Duodenal mucosa (tissue), 2 donors: ENCODE measurements around the gene FGD4.

ENCODE experiments used
- H3K27ac ChIP-seq: one replicate; pipeline ENCODE4 v1.7.0; 2013; ENCODE audit warnings: low read depth, low read length
- H3K27me3 ChIP-seq, 2 donors: one replicate each; pipeline ENCODE4 v1.7.0; 2013; ENCODE audit warnings: low read length in 2 of 2, control low read depth in 1 of 2; ENCODE audit not compliant: insufficient read depth in 2 of 2, control insufficient read depth in 1 of 2
- H3K36me3 ChIP-seq, 2 donors: one replicate each; pipeline ENCODE4 v1.7.0; 2013; ENCODE audit warnings: low read length in 2 of 2, control low read depth in 1 of 2; ENCODE audit not compliant: insufficient read depth in 2 of 2, control insufficient read depth in 1 of 2
- H3K4me1 ChIP-seq, 2 donors: one replicate each; pipeline ENCODE4 v1.7.0; 2013; ENCODE audit warnings: low read length in 2 of 2, control low read depth in 1 of 2; ENCODE audit not compliant: insufficient read depth in 2 of 2, control insufficient read depth in 1 of 2
- H3K4me3 ChIP-seq, 2 donors: one replicate each; pipeline ENCODE4 v1.7.0; 2013; ENCODE audit warnings: low read length in 2 of 2, low read depth in 1 of 2
- H3K9ac ChIP-seq, 2 donors: one replicate each; pipeline ENCODE4 v1.7.0; 2013; ENCODE audit warnings: low read length in 2 of 2, low read depth in 1 of 2
- H3K9me3 ChIP-seq, 2 donors: one replicate each; pipeline ENCODE4 v1.7.0; 2013; ENCODE audit warnings: low read length in 2 of 2, control low read depth in 1 of 2; ENCODE audit not compliant: control insufficient read depth in 1 of 2

FGD4 gene

GRCh38 chr12:32606443-32606842 is 207.1 kb downstream of the FGD4 start:
- Histone ChIP-seq H3K9me3 (no peaks in the 10 kb centered on the region), H3K27ac (no peak overlapping the region), H3K4me1 (no peaks in the 10 kb centered on the region), H3K9ac (no peak overlapping the region), H3K27me3 (no peaks in the 10 kb centered on the region), H3K36me3 (peaks cover 26 to 56% of the 10 kb centered on the region in 2 donors), H3K4me3 (no peak overlapping the region)

- H3K9ac ChIP-seq = no peak overlapping the region
- no peak overlapping the region for H3K4me3 ChIP-seq
- peaks cover 0 to 9% of the 10 kb centered on the region in 2 donors for H3K4me1 ChIP-seq
- H3K9me3 ChIP-seq = no peaks in the 10 kb centered on the region
- H3K27ac ChIP-seq = no peak overlapping the region
- peaks cover 34 to 60% of the 10 kb centered on the region in 2 donors for H3K36me3 ChIP-seq
- H3K27me3 ChIP-seq = no peaks in the 10 kb centered on the region
These were observed 210.6 kb downstream of the FGD4 start for GRCh38 chr12:32609966-32610365.

- Histone ChIP-seq H3K4me1 (peaks cover 0 to 15% of the 10 kb centered on the region in 2 donors), H3K9ac (no peak overlapping the region), H3K27me3 (no peaks in the 10 kb centered on the region), H3K27ac (no peak overlapping the region), H3K36me3 (peaks cover 29 to 54% of the 10 kb centered on the region in 2 donors), H3K9me3 (no peaks in the 10 kb centered on the region), H3K4me3 (no peak overlapping the region)
These were observed 212.6 kb downstream of the FGD4 start for GRCh38 chr12:32611986-32612385.

- Histone ChIP-seq H3K4me3 (no peak overlapping the region), H3K9ac (no peak overlapping the region), H3K27ac (no peak overlapping the region), H3K27me3 (no peaks in the 10 kb centered on the region), H3K9me3 (no peaks in the 10 kb centered on the region), H3K36me3 (peaks cover 30 to 49% of the 10 kb centered on the region in 2 donors), H3K4me1 (peaks cover 0 to 15% of the 10 kb centered on the region in 2 donors)
These were observed 213.6 kb downstream of the FGD4 start for GRCh38 chr12:32612658-32613614.

- H3K9me3 ChIP-seq = no peaks in the 10 kb centered on the region
- H3K9ac ChIP-seq = no peak overlapping the region
- H3K4me1 ChIP-seq = peaks cover 0 to 15% of the 10 kb centered on the region in 2 donors
- no peak overlapping the region for H3K27ac ChIP-seq
- H3K27me3 ChIP-seq = no peaks in the 10 kb centered on the region
- peaks cover 23 to 33% of the 10 kb centered on the region in 2 donors for H3K36me3 ChIP-seq
- H3K4me3 ChIP-seq = no peak overlapping the region
These were observed 216.1 kb downstream of the FGD4 start for GRCh38 chr12:32615441-32615840.

GRCh38 chr12:32617534-32617933 is 218.2 kb downstream of the FGD4 start:
- H3K27ac ChIP-seq = no peak overlapping the region
- H3K9me3 ChIP-seq = no peaks in the 10 kb centered on the region
- no peaks in the 10 kb centered on the region for H3K27me3 ChIP-seq
- peaks cover 0 to 12% of the 10 kb centered on the region in 2 donors for H3K4me1 ChIP-seq
- H3K36me3 ChIP-seq = peaks cover 15 to 28% of the 10 kb centered on the region in 2 donors
- H3K9ac ChIP-seq = no peak overlapping the region
- H3K4me3 ChIP-seq = no peak overlapping the region

GRCh38 chr12:32618115-32618514 is 218.8 kb downstream of the FGD4 start:
- Histone ChIP-seq H3K27me3 (no peaks in the 10 kb centered on the region), H3K9me3 (no peaks in the 10 kb centered on the region), H3K36me3 (peaks cover 15 to 32% of the 10 kb centered on the region in 2 donors), H3K9ac (no peak overlapping the region), H3K27ac (no peak overlapping the region), H3K4me3 (no peak overlapping the region), H3K4me1 (peaks cover 0 to 11% of the 10 kb centered on the region in 2 donors)

GRCh38 chr12:32627976-32628375 is 228.6 kb downstream of the FGD4 start:
- Histone ChIP-seq H3K9ac (no peak overlapping the region), H3K36me3 (peaks cover 35 to 52% of the 10 kb centered on the region in 2 donors), H3K9me3 (no peaks in the 10 kb centered on the region), H3K4me1 (no peaks in the 10 kb centered on the region), H3K27me3 (no peaks in the 10 kb centered on the region), H3K4me3 (no peak overlapping the region), H3K27ac (no peak overlapping the region)

GRCh38 chr12:32641287-32641901 is 242.0 kb downstream of the FGD4 start:
- H3K4me3 ChIP-seq = no peak overlapping the region
- no peaks in the 10 kb centered on the region for H3K9me3 ChIP-seq
- H3K27me3 ChIP-seq = no peaks in the 10 kb centered on the region
- H3K9ac ChIP-seq = no peak overlapping the region
- H3K36me3 ChIP-seq = peaks cover 29 to 60% of the 10 kb centered on the region in 2 donors
- no peak overlapping the region for H3K27ac ChIP-seq
- no peaks in the 10 kb centered on the region for H3K4me1 ChIP-seq

GRCh38 chr12:32644431-32644830 is 245.1 kb downstream of the FGD4 start:
- Histone ChIP-seq H3K27me3 (no peaks in the 10 kb centered on the region), H3K9ac (no peak overlapping the region), H3K36me3 (peaks cover 20 to 41% of the 10 kb centered on the region in 2 donors), H3K4me1 (no peaks in the 10 kb centered on the region), H3K4me3 (no peak overlapping the region), H3K9me3 (no peaks in the 10 kb centered on the region), H3K27ac (no peak overlapping the region)
